ENCODE measurements around the gene PIK3R6. TPM values are rescaled to one million over a fixed set of nuclear protein-coding genes. Genes with fewer than 3 reads are reported as not detected.

The PIK3R6 gene
- total and polyA plus RNA-seq, 10 of the 15 experiments (the other 5 are each of a cell fraction or from before 2014, with no cell fraction given) = 6.7 to 146 (median 68.2) TPM

- H3K4me2 ChIP-seq (ENCODE audit: control insufficient read depth, insufficient read depth) = peak overlapping the region; percentile 31
- ATAC-seq (no peak), DNase-seq (ENCODE audit: low read depth, low spot score) (no peak), FAIRE-seq (no peak)
- peaks cover 64% of the 10 kb centered on the region for H3K4me1 ChIP-seq (ENCODE audit: control insufficient read depth, insufficient read depth, low read length)
- TF ChIP-seq LARP7 (IDR thresholded peaks at IDR 0.05) = no peak
- TF ChIP-seq IKZF1 (conservative IDR thresholded peaks at IDR 0.05) = 0 out of 2 replicates have a peak, but pooled peaks have one; percentile 15
- no peak for TF ChIP-seq ETV6 (conservative IDR thresholded peaks at IDR 0.05 in 1 of 2, IDR thresholded peaks at IDR 0.05 in 1 of 2; ENCODE audit: borderline replicate concordance in 1 of 2, low read depth in 1 of 2)
- TF ChIP-seq POU2F2 (IDR thresholded peaks at IDR 0.05; ENCODE audit: borderline replicate concordance, low read depth, low read length) = no peak
- peak; percentile 82 for TF ChIP-seq MLLT1 (IDR thresholded peaks at IDR 0.05)
- TF ChIP-seq ZBTB4 (CRISPR knock-in tag; IDR thresholded peaks at IDR 0.05) = no peak
- TF ChIP-seq IKZF2 (IDR thresholded peaks at IDR 0.05) = 0 out of 4 replicates have a peak, but pooled peaks of 1 of the 2 experiments have one; percentile 13
- no peak for TF ChIP-seq TCF12 (IDR thresholded peaks at IDR 0.05; ENCODE audit: low read depth, low read length)
- no peak for TF ChIP-seq RELB (IDR thresholded peaks at IDR 0.05; ENCODE audit: low read depth)
- TF ChIP-seq TCF7 (IDR thresholded peaks at IDR 0.05; ENCODE audit: borderline replicate concordance) = no peak
- peak overlapping the region; percentile 98 for H3K27ac ChIP-seq (ENCODE audit: control insufficient read depth, insufficient read depth)
- H3K9ac ChIP-seq (ENCODE audit: control insufficient read depth, insufficient read depth, low read length) = peak overlapping the region; percentile 27; the same call in 1 of the 2 replicates
- POLR2A ChIA-PET = interaction anchor here (0.8 to 8.2 kb wide), 8 partner anchors 17 to 87 kb away, joined by 3 to 74 read pairs (median 3); no protein-coding TSS in a partner anchor
- H3K9me3 ChIP-seq (replicated peaks; ENCODE audit: control insufficient read depth, insufficient read depth, low read length) = no peaks in the 10 kb centered on the region
- peak overlapping the region; percentile 14; the same call in 1 of the 2 replicates for H3K4me3 ChIP-seq
- in situ Hi-C loops (cut with MboI) (no loop called here), intact Hi-C loops (cut with micrococcal nuclease; ENCODE audit: unreplicated experiment) (loop anchor here (2.0 to 10.0 kb wide), 3 partner anchors 87 to 479 kb away; no protein-coding TSS in a partner anchor)
- no peaks in the 10 kb centered on the region for H4K20me1 ChIP-seq (ENCODE audit: control insufficient read depth, insufficient read depth)
- SMC1A ChIA-PET (ENCODE audit: uncharacterized antibody, unreplicated experiment) = interaction anchor here (0.6 to 13.6 kb wide), 36 partner anchors 8 to 511 kb away, joined by 3 to 208 read pairs (median 6); partner anchors contain the start of genes PIK3R5 and PIK3R6
- RAD21 ChIA-PET (ENCODE audit: unreplicated experiment) = interaction anchor here (0.7 to 7.7 kb wide), 26 partner anchors 18 to 484 kb away, joined by 3 to 115 read pairs (median 9); partner anchors contain the start of genes PIK3R5 and PIK3R6
- no TSS peak for BruUV-seq (replicated peaks)
- no peaks in the 10 kb centered on the region for H3K27me3 ChIP-seq (replicated peaks in 1 of 2; ENCODE audit: control insufficient read depth in 2 of 2, insufficient read depth in 2 of 2, low read length in 1 of 2)
- H3K79me2 ChIP-seq (ENCODE audit: control insufficient read depth, insufficient read depth, low read length) = peaks cover 8% of the 10 kb centered on the region; the same call in 1 of the 2 replicates
- no peak overlapping the region for H2AFZ ChIP-seq (ENCODE audit: control insufficient read depth, low read depth, low read length)
- 91% methylated on average over 17 of the region's 17 CpGs for whole genome bisulfite sequencing (ENCODE audit: insufficient coverage, insufficient replicate concordance, low lambda C conversion rate, missing lambda C conversion rate)
- peaks cover 6 to 23% of the 10 kb centered on the region in 2 experiments; a peak in 3 of 4 replicates for H3K36me3 ChIP-seq (ENCODE audit: control insufficient read depth in 2 of 2, insufficient read depth in 2 of 2, low read length in 1 of 2)
- CTCF ChIA-PET = interaction anchor here (0.7 to 11.1 kb wide), 30 partner anchors 15 to 669 kb away, joined by 3 to 162 read pairs (median 8); partner anchors contain the start of gene PIK3R6
Measured at GRCh38 chr17:8894202-8894671, 26.8 kb upstream of the PIK3R6 start.

Data from GM12878 (cell line).